Measurements from ENCODE around the gene POFUT1.

- TF ChIP-seq CTCF (IDR thresholded peaks at IDR 0.05), result no peak
- TF ChIP-seq POLR2A (IDR thresholded peaks at IDR 0.05), result no peak
Measured at GRCh38 chr20:32281711-32282110, 74.0 kb downstream of the POFUT1 start.

Measured in heart left ventricle (tissue), 13 donors.